ENCODE measurements around the gene KNCN. TPM values are rescaled to one million over a fixed set of nuclear protein-coding genes. Genes with fewer than 3 reads are reported as not detected.
A peak's percentile ranks its signal among the peaks of the same experiment; 100 is the strongest.

The KNCN gene
- not detected for total RNA-seq

- no peak within 1 kb of the TSS for H3K27ac Mint-ChIP-seq
- no peak for DNase-seq
- peaks cover 4% of the 10 kb centered on the region for H3K27me3 Mint-ChIP-seq
- H3K36me3 Mint-ChIP-seq (ENCODE audit: low read depth), result no peaks in the 10 kb centered on the region
- no peak within 1 kb of the TSS for H3K4me3 Mint-ChIP-seq
- ChIA-PET CTCF (interaction anchor here (0.9 to 1.3 kb wide), 2 partner anchors 17 to 24 kb away, joined by 3 to 5 read pairs; a partner anchor contains a TSS), POLR2A (no interaction called here)
- peaks cover 14% of the 10 kb centered on the region for H3K4me1 Mint-ChIP-seq
- no peaks in the 10 kb centered on the region for H3K9me3 Mint-ChIP-seq
These were observed at the start of gene KNCN for GRCh38 chr1:46551597-46552095. Gene KNCN (minus strand): TSS chr1:46551647. CDS start chr1:46551215, 432 bp downstream.

- Mint-ChIP-seq H3K4me3 (no peak overlapping the region), H3K36me3 (ENCODE audit: low read depth) (peaks cover 32% of the 10 kb centered on the region), H3K27ac (peak overlapping the region; percentile 48), H3K27me3 (no peaks in the 10 kb centered on the region), H3K4me1 (peaks cover 79% of the 10 kb centered on the region), H3K9me3 (no peaks in the 10 kb centered on the region)
- POLR2A ChIA-PET, result no interaction called here
- no peak for DNase-seq
- CTCF ChIA-PET, result interaction anchor here (0.6 to 1.3 kb wide), 4 partner anchors 17 to 156 kb away, joined by 3 to 6 read pairs (median 4); partner anchors contain the start of gene MOB3C
These were observed 47.9 kb upstream of the KNCN start for GRCh38 chr1:46599059-46599970.

- ChIA-PET CTCF (interaction anchor here (1.3 kb wide), 1 partner anchor 20 kb away, joined by 3 read pairs; no protein-coding TSS in a partner anchor), POLR2A (no interaction called here)
- no peak overlapping the region for H3K4me3 Mint-ChIP-seq
- no peaks in the 10 kb centered on the region for H3K27me3 Mint-ChIP-seq
- peaks cover 48% of the 10 kb centered on the region for H3K36me3 Mint-ChIP-seq (ENCODE audit: low read depth)
- H3K9me3 Mint-ChIP-seq, result no peaks in the 10 kb centered on the region
- H3K27ac Mint-ChIP-seq, result no peak overlapping the region
- no peak for DNase-seq
- peaks cover 75% of the 10 kb centered on the region for H3K4me1 Mint-ChIP-seq
These were observed 45.4 kb upstream of the KNCN start for GRCh38 chr1:46596846-46597245.

- ChIA-PET POLR2A (no interaction called here), CTCF (interaction anchor here (1.3 to 2.2 kb wide), 3 partner anchors 13 to 138 kb away, joined by 3 to 12 read pairs (median 3); no protein-coding TSS in a partner anchor)
- H3K9me3 Mint-ChIP-seq, result no peaks in the 10 kb centered on the region
- H3K4me1 Mint-ChIP-seq, result peaks cover 74% of the 10 kb centered on the region
- no peak overlapping the region for H3K4me3 Mint-ChIP-seq
- no peaks in the 10 kb centered on the region for H3K27me3 Mint-ChIP-seq
- H3K36me3 Mint-ChIP-seq (ENCODE audit: low read depth), result peaks cover 48% of the 10 kb centered on the region
- H3K27ac Mint-ChIP-seq, result no peak overlapping the region
- no peak for DNase-seq
These were observed 44.6 kb upstream of the KNCN start for GRCh38 chr1:46596036-46596435.

GRCh38 chr1:46595127-46595526 is 43.7 kb upstream of the KNCN start:
- Mint-ChIP-seq H3K9me3 (no peaks in the 10 kb centered on the region), H3K4me3 (peak overlapping the region; percentile 9), H3K27me3 (no peaks in the 10 kb centered on the region), H3K4me1 (peaks cover 70% of the 10 kb centered on the region), H3K27ac (peak overlapping the region; percentile 21), H3K36me3 (ENCODE audit: low read depth) (peaks cover 55% of the 10 kb centered on the region)
- DNase-seq, result peak; percentile 34
- POLR2A ChIA-PET, result no interaction called here
- CTCF ChIA-PET, result interaction anchor here (1.3 to 3.0 kb wide), 4 partner anchors 8 to 137 kb away, joined by 3 to 13 read pairs (median 8); partner anchors contain the start of gene MKNK1

- Mint-ChIP-seq H3K27me3 (no peaks in the 10 kb centered on the region), H3K9me3 (peaks cover 5% of the 10 kb centered on the region), H3K4me3 (no peak overlapping the region), H3K4me1 (peaks cover 61% of the 10 kb centered on the region), H3K27ac (peak overlapping the region; percentile 16), H3K36me3 (ENCODE audit: low read depth) (peaks cover 66% of the 10 kb centered on the region)
- ChIA-PET CTCF (interaction anchor here (0.8 to 3.0 kb wide), 3 partner anchors 9 to 66 kb away, joined by 4 to 13 read pairs (median 5); partner anchors contain the start of gene MKNK1), POLR2A (interaction anchor here (0.6 kb wide), 1 partner anchor 1854 kb away, joined by 3 read pairs; no protein-coding TSS in a partner anchor)
- DNase-seq, result no peak
These were observed 42.6 kb upstream of the KNCN start for GRCh38 chr1:46594063-46594462.

GRCh38 chr1:46592823-46593222 is 41.4 kb upstream of the KNCN start:
- H3K9me3 Mint-ChIP-seq, result peaks cover 8% of the 10 kb centered on the region
- no peak for DNase-seq
- H3K4me1 Mint-ChIP-seq, result peaks cover 53% of the 10 kb centered on the region
- H3K36me3 Mint-ChIP-seq (ENCODE audit: low read depth), result peaks cover 69% of the 10 kb centered on the region
- H3K27me3 Mint-ChIP-seq, result no peaks in the 10 kb centered on the region
- no peak overlapping the region for H3K4me3 Mint-ChIP-seq
- peak overlapping the region; percentile 33 for H3K27ac Mint-ChIP-seq
- POLR2A ChIA-PET, result no interaction called here
- CTCF ChIA-PET, result interaction anchor here (3.0 kb wide), 1 partner anchor 11 kb away, joined by 13 read pairs; the partner anchor contains the start of gene MKNK1

GRCh38 chr1:46589529-46589928 is 38.1 kb upstream of the KNCN start:
- POLR2A ChIA-PET, result no interaction called here
- peaks cover 29% of the 10 kb centered on the region for H3K4me1 Mint-ChIP-seq
- H3K27ac Mint-ChIP-seq, result no peak overlapping the region
- H3K36me3 Mint-ChIP-seq (ENCODE audit: low read depth), result peaks cover 66% of the 10 kb centered on the region
- H3K27me3 Mint-ChIP-seq, result no peaks in the 10 kb centered on the region
- DNase-seq, result no peak
- CTCF ChIA-PET, result interaction anchor here (2.8 to 3.5 kb wide), 2 partner anchors 8 to 13 kb away, joined by 16 to 25 read pairs; partner anchors contain the start of gene MKNK1
- peaks cover 8% of the 10 kb centered on the region for H3K9me3 Mint-ChIP-seq
- H3K4me3 Mint-ChIP-seq, result no peak overlapping the region

GRCh38 chr1:46587069-46587468 is 35.6 kb upstream of the KNCN start:
- CTCF ChIA-PET, result no interaction called here

GRCh38 chr1:46585312-46585938 is 34.0 kb upstream of the KNCN start:
- H3K4me1 Mint-ChIP-seq, result peaks cover 40% of the 10 kb centered on the region
- no peaks in the 10 kb centered on the region for H3K27me3 Mint-ChIP-seq
- peaks cover 8% of the 10 kb centered on the region for H3K9me3 Mint-ChIP-seq
- H3K4me3 Mint-ChIP-seq, result no peak overlapping the region
- H3K36me3 Mint-ChIP-seq (ENCODE audit: low read depth), result peaks cover 64% of the 10 kb centered on the region
- ChIA-PET POLR2A (no interaction called here), CTCF (no interaction called here)
- DNase-seq, result no peak
- no peak overlapping the region for H3K27ac Mint-ChIP-seq

More at GRCh38 chr1:46587069-46587468, 35.6 kb upstream of the KNCN start:
- no peak overlapping the region for H3K27ac Mint-ChIP-seq
- H3K4me3 Mint-ChIP-seq, result no peak overlapping the region
- DNase-seq, result no peak
- peaks cover 67% of the 10 kb centered on the region for H3K36me3 Mint-ChIP-seq (ENCODE audit: low read depth)
- peaks cover 33% of the 10 kb centered on the region for H3K4me1 Mint-ChIP-seq
- POLR2A ChIA-PET, result no interaction called here
- H3K27me3 Mint-ChIP-seq, result no peaks in the 10 kb centered on the region
- H3K9me3 Mint-ChIP-seq, result peaks cover 8% of the 10 kb centered on the region

GRCh38 chr1:46583494-46583893 is 32.0 kb upstream of the KNCN start:
- H3K36me3 Mint-ChIP-seq (ENCODE audit: low read depth), result peaks cover 61% of the 10 kb centered on the region
- H3K4me3 Mint-ChIP-seq, result no peak overlapping the region
- H3K27me3 Mint-ChIP-seq, result no peaks in the 10 kb centered on the region
- CTCF ChIA-PET, result interaction anchor here (0.9 to 3.2 kb wide), 3 partner anchors 12 to 141 kb away, joined by 3 to 12 read pairs (median 6); partner anchors contain the start of gene MKNK1
- POLR2A ChIA-PET, result no interaction called here
- peaks cover 50% of the 10 kb centered on the region for H3K4me1 Mint-ChIP-seq
- no peaks in the 10 kb centered on the region for H3K9me3 Mint-ChIP-seq
- H3K27ac Mint-ChIP-seq, result no peak overlapping the region
- DNase-seq, result no peak

GRCh38 chr1:46582972-46583371 is 31.5 kb upstream of the KNCN start:
- peak overlapping the region; percentile 72 for H3K27ac Mint-ChIP-seq
- peaks cover 65% of the 10 kb centered on the region for H3K36me3 Mint-ChIP-seq (ENCODE audit: low read depth)

More at GRCh38 chr1:46582972-46583371, 31.5 kb upstream of the KNCN start:
- Mint-ChIP-seq H3K9me3 (no peaks in the 10 kb centered on the region), H3K4me3 (no peak overlapping the region), H3K4me1 (peaks cover 53% of the 10 kb centered on the region), H3K27me3 (no peaks in the 10 kb centered on the region)
- CTCF ChIA-PET, result interaction anchor here (0.7 to 3.5 kb wide), 5 partner anchors 8 to 142 kb away, joined by 3 to 16 read pairs (median 6); partner anchors contain the start of gene MKNK1
- DNase-seq, result no peak
- POLR2A ChIA-PET, result no interaction called here

All from activated CD4-positive, alpha-beta T cell treated with anti-CD3 and anti-CD28 coated beads, Interleukin-2, amount 10 ng/mL, durations not matched to agents 7 days and 5 days (primary cell).